Bronchial epithelial cell (primary cell): ENCODE data around the gene SYT6. TPM values are rescaled to one million over a fixed set of nuclear protein-coding genes. Genes with fewer than 3 reads are reported as not detected.

Experiments
- DNase-seq: peaks from one replicate; pipeline ENCODE4 v3.0.0-alpha.2; 2010; ENCODE audit warnings: low read depth
- FAIRE-seq: peaks from 2 replicates; lab custom pipeline; 2011; peaks lifted over from hg19 to GRCh38; lab: Jason Lieb, UNC
- H3K27me3 ChIP-seq: 2 replicates; pipeline ENCODE4 v1.5.1; 2011; ENCODE audit warnings: low read length; ENCODE audit not compliant: control insufficient read depth, insufficient read depth
- H3K36me3 ChIP-seq: 2 replicates; pipeline ENCODE4 v1.5.1; 2011; ENCODE audit warnings: low read length; ENCODE audit not compliant: control insufficient read depth, insufficient read depth
- H3K4me3 ChIP-seq: 2 replicates; pipeline ENCODE4 v1.5.1; 2011; ENCODE audit warnings: mild to moderate bottlenecking, low read depth, low read length, control low read depth
- total RNA-seq: library from RNA; depleted of rRNA; stranded (reverse); fragments of >200 nt; gene quantifications from 2 replicates; pipeline ENCODE4 v1.2.1, GENCODE V29; 2014
- TF ChIP-seq, protein P1 (sequence below): IDR thresholded peaks from 2 replicates; pipeline ENCODE4 v1.5.1; 2011; ENCODE audit warnings: mild to moderate bottlenecking, moderate library complexity, low read length, control low read depth, inconsistent platforms; ENCODE audit not compliant: insufficient read depth, severe bottlenecking

Gene SYT6
- total RNA-seq, 1 donor from 2014 or later = not detected

DNA sequence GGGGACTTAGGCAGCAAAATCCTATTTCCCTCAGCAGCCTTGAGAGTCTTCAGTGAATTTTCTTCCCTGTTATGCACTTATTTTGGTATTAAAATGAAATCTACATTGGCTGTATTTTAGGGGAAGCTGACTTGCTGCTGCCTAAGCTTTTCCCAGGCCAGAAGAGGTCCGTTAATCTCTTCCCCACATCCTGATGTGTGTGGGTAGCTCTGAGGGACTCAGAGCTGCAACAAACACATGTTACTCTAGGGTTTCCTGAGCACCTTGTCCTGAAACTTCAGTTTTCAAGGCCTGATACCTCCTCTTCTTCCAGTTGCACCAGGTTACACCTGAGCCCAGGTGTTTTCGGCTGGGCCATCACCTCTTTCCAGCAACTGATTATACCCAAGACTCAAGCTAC, 51.5 kb downstream of the SYT6 start:
- no peaks in the 10 kb centered on the region for H3K27me3 ChIP-seq
- FAIRE-seq = no peak
- TF ChIP-seq, protein P1, sequence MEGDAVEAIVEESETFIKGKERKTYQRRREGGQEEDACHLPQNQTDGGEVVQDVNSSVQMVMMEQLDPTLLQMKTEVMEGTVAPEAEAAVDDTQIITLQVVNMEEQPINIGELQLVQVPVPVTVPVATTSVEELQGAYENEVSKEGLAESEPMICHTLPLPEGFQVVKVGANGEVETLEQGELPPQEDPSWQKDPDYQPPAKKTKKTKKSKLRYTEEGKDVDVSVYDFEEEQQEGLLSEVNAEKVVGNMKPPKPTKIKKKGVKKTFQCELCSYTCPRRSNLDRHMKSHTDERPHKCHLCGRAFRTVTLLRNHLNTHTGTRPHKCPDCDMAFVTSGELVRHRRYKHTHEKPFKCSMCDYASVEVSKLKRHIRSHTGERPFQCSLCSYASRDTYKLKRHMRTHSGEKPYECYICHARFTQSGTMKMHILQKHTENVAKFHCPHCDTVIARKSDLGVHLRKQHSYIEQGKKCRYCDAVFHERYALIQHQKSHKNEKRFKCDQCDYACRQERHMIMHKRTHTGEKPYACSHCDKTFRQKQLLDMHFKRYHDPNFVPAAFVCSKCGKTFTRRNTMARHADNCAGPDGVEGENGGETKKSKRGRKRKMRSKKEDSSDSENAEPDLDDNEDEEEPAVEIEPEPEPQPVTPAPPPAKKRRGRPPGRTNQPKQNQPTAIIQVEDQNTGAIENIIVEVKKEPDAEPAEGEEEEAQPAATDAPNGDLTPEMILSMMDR = no peak

DNA sequence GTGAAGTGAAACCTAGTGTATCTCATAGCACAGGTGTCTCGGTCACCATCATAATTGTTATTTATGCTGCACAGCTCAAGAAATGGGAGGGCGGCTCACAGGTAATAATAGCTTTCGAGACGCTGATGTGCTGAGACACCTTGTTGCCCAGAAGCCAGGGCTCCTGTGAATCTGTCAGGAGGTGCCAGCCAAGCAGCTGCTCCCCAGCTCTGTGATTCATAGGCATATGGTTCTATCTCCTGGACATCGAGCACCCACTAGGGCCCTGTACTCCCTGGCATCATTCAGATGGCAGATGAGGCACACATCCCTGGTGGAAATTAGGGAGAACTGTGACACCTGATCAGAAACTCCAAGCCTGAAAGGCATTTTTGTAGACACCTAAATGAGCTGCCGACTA, 53.5 kb downstream of the SYT6 start:
- TF ChIP-seq, protein P1 = no peak
- Histone ChIP-seq H3K27me3 (no peaks in the 10 kb centered on the region), H3K36me3 (no peaks in the 10 kb centered on the region), H3K4me3 (no peak overlapping the region)
- FAIRE-seq (no peak), DNase-seq (no peak)

More for the DNA sequence above, 51.5 kb downstream of the SYT6 start:
- no peak for DNase-seq
- no peak overlapping the region for H3K4me3 ChIP-seq
- H3K36me3 ChIP-seq = no peaks in the 10 kb centered on the region

DNA sequence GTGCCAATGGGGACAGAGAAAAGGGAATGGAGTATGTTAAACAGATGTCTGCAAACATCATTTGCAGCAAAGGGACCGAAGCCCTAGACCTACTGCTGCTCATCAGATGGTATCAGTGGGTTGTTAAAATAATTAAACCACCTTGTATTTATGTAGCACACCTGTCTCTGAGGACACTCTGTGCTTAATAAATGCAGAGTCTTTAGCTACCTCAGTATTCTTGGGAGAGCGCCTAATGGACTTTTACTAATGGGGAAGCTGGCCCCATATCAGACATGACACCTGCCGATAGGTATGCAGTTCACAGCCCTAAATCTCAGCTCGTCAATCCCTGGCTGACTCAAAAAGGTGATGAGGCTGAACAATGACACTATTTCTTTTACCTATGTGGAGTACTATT, 54.4 kb downstream of the SYT6 start:
- Histone ChIP-seq H3K4me3 (no peak overlapping the region), H3K36me3 (no peaks in the 10 kb centered on the region), H3K27me3 (no peaks in the 10 kb centered on the region)
- no peak for DNase-seq
- TF ChIP-seq, protein P1 = no peak
- no peak for FAIRE-seq

DNA sequence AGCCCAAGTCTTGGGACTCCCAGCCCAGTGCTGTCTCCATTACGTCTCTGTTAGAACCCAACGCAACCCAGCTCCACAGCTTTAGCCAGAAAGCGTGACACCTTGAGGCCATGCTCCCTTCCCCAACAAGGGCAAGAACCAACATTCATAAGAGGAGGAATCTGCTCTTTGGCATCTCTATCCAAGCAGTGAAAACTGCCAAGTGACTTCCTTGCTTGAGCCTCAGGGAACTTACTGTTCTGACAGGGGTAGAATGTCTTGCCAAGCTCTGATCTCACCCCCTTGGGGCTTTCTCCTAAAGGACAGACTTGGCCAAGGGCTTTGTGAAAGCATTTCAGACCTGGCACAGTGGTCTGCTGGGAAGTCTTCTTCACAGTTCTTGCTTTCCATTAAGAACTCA, 56.6 kb downstream of the SYT6 start:
- DNase-seq (no peak), FAIRE-seq (no peak)
- Histone ChIP-seq H3K36me3 (no peaks in the 10 kb centered on the region), H3K27me3 (no peaks in the 10 kb centered on the region), H3K4me3 (no peak overlapping the region)
- TF ChIP-seq, protein P1 = no peak

DNA sequence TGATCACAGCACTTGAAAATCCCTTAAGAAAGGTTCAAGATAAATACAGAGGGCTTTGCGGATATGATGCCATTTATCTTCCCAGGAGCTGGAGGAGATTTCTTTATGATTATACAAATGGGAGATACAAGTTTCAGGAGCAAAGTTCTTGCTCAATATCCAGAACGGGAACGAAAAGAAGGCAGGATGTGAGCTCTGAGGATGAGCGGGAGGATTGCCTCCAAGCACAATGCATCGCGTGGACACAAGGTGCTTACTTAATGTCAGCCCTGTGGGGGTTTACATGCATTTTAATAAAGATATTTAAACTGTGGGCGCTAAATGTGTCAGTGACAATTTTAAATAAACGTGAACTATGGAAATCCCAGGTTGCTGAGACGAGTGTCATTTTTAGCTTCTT, 59.0 kb downstream of the SYT6 start:
- FAIRE-seq = no peak
- Histone ChIP-seq H3K27me3 (peaks cover 7% of the 10 kb centered on the region), H3K4me3 (no peak overlapping the region)

DNA sequence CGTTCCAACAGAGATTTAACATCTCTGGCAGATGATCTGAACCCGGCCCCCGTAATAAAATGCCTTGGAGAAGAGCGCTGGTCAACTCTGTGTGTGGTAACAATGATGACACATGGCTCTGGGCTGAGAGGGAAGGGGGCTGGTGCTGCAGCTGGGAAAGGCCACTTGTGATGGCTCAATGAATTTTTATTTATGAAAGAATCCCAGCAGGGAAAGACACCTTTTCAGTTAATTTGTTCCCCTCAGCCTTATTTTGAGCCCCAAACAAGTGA, 59.4 kb downstream of the SYT6 start:
- no peak overlapping the region for H3K4me3 ChIP-seq
- no peaks in the 10 kb centered on the region for H3K36me3 ChIP-seq
- TF ChIP-seq, protein P1 = no peak
- no peak for FAIRE-seq
- DNase-seq = no peak
- H3K27me3 ChIP-seq = peaks cover 7% of the 10 kb centered on the region

More for the DNA sequence above, 59.0 kb downstream of the SYT6 start:
- no peaks in the 10 kb centered on the region for H3K36me3 ChIP-seq
- TF ChIP-seq, protein P1 = no peak
- DNase-seq = no peak
